ENCODE data around the gene SSBP3. TPM values are rescaled to one million over a fixed set of nuclear protein-coding genes. Genes with fewer than 3 reads are reported as not detected.

SSBP3 gene
- total RNA-seq, 1 donor from 2014 or later, result 27.1 TPM

- Histone ChIP-seq H3K9me3 (ENCODE audit: control insufficient read depth in 3 of 3, low read length in 3 of 3) (no peaks in the 10 kb centered on the region), H3K27me3 (ENCODE audit: control insufficient read depth in 3 of 3, insufficient read depth in 3 of 3, low read length in 3 of 3) (no peaks in the 10 kb centered on the region), H3K27ac (ENCODE audit: low read depth, low read length) (peak overlapping the region; percentile 49), H3K9ac (ENCODE audit: low read depth in 1 of 3, low read length in 3 of 3) (peak overlapping the region in 2 of 3 donors; percentile 2 to 66), H3K36me3 (ENCODE audit: control insufficient read depth in 3 of 3, insufficient read depth in 3 of 3, low read length in 3 of 3) (no peaks in the 10 kb centered on the region), H3K4me3 (ENCODE audit: low read length in 3 of 3) (no peak overlapping the region), H3K4me1 (ENCODE audit: control insufficient read depth in 3 of 3, insufficient read depth in 3 of 3, low read length in 3 of 3) (peaks cover 66 to 82% (median 81%) of the 10 kb centered on the region in 3 donors)
Observed at GRCh38 chr1:54289712-54290233, 116.4 kb downstream of the SSBP3 start.

- Histone ChIP-seq H3K27ac (ENCODE audit: low read depth, low read length) (peak overlapping the region; percentile 95), H3K9ac (ENCODE audit: low read depth in 1 of 3, low read length in 3 of 3) (peak overlapping the region; percentile 60 to 80 (median 74)), H3K36me3 (ENCODE audit: control insufficient read depth in 3 of 3, insufficient read depth in 3 of 3, low read length in 3 of 3) (no peaks in the 10 kb centered on the region), H3K9me3 (ENCODE audit: control insufficient read depth in 3 of 3, low read length in 3 of 3) (no peaks in the 10 kb centered on the region), H3K27me3 (ENCODE audit: control insufficient read depth in 3 of 3, insufficient read depth in 3 of 3, low read length in 3 of 3) (no peaks in the 10 kb centered on the region), H3K4me3 (ENCODE audit: low read length in 3 of 3) (peak overlapping the region; percentile 47 to 70 (median 58)), H3K4me1 (ENCODE audit: control insufficient read depth in 3 of 3, insufficient read depth in 3 of 3, low read length in 3 of 3) (peaks cover 68 to 79% (median 75%) of the 10 kb centered on the region in 3 donors)
Observed at GRCh38 chr1:54287801-54288211, 118.4 kb downstream of the SSBP3 start.

- peaks cover 68 to 79% (median 73%) of the 10 kb centered on the region in 3 donors for H3K4me1 ChIP-seq (ENCODE audit: control insufficient read depth in 3 of 3, insufficient read depth in 3 of 3, low read length in 3 of 3)
- peak overlapping the region; percentile 47 to 70 (median 58) for H3K4me3 ChIP-seq (ENCODE audit: low read length in 3 of 3)
- peak overlapping the region; percentile 95 for H3K27ac ChIP-seq (ENCODE audit: low read depth, low read length)
- H3K9me3 ChIP-seq (ENCODE audit: control insufficient read depth in 3 of 3, low read length in 3 of 3), result no peaks in the 10 kb centered on the region
- peak overlapping the region; percentile 60 to 80 (median 74) for H3K9ac ChIP-seq (ENCODE audit: low read depth in 1 of 3, low read length in 3 of 3)
- H3K27me3 ChIP-seq (ENCODE audit: control insufficient read depth in 3 of 3, insufficient read depth in 3 of 3, low read length in 3 of 3), result no peaks in the 10 kb centered on the region
- H3K36me3 ChIP-seq (ENCODE audit: control insufficient read depth in 3 of 3, insufficient read depth in 3 of 3, low read length in 3 of 3), result no peaks in the 10 kb centered on the region
Observed at GRCh38 chr1:54287176-54287650, 119.0 kb downstream of the SSBP3 start.

GRCh38 chr1:54285815-54286345 lies 120.3 kb downstream of the SSBP3 start:
- no peaks in the 10 kb centered on the region for H3K9me3 ChIP-seq (ENCODE audit: control insufficient read depth in 3 of 3, low read length in 3 of 3)
- H3K36me3 ChIP-seq (ENCODE audit: control insufficient read depth in 3 of 3, insufficient read depth in 3 of 3, low read length in 3 of 3), result peaks cover 0 to 2% (median under 1%) of the 10 kb centered on the region in 3 donors
- peaks cover 60 to 78% (median 72%) of the 10 kb centered on the region in 3 donors for H3K4me1 ChIP-seq (ENCODE audit: control insufficient read depth in 3 of 3, insufficient read depth in 3 of 3, low read length in 3 of 3)
- peak overlapping the region in 1 of 3 donors; percentile 80 for H3K9ac ChIP-seq (ENCODE audit: low read depth in 1 of 3, low read length in 3 of 3)
- H3K4me3 ChIP-seq (ENCODE audit: low read length in 3 of 3), result no peak overlapping the region
- H3K27ac ChIP-seq (ENCODE audit: low read depth, low read length), result peak overlapping the region; percentile 95
- no peaks in the 10 kb centered on the region for H3K27me3 ChIP-seq (ENCODE audit: control insufficient read depth in 3 of 3, insufficient read depth in 3 of 3, low read length in 3 of 3)

GRCh38 chr1:54284781-54285529 lies 121.2 kb downstream of the SSBP3 start:
- Histone ChIP-seq H3K27ac (ENCODE audit: low read depth, low read length) (no peak overlapping the region), H3K9ac (ENCODE audit: low read depth in 1 of 3, low read length in 3 of 3) (peak overlapping the region in 1 of 3 donors; percentile 16), H3K4me3 (ENCODE audit: low read length in 3 of 3) (no peak overlapping the region), H3K4me1 (ENCODE audit: control insufficient read depth in 3 of 3, insufficient read depth in 3 of 3, low read length in 3 of 3) (peaks cover 51 to 74% (median 66%) of the 10 kb centered on the region in 3 donors), H3K36me3 (ENCODE audit: control insufficient read depth in 3 of 3, insufficient read depth in 3 of 3, low read length in 3 of 3) (peaks cover 4 to 7% (median 7%) of the 10 kb centered on the region in 3 donors), H3K27me3 (ENCODE audit: control insufficient read depth in 3 of 3, insufficient read depth in 3 of 3, low read length in 3 of 3) (no peaks in the 10 kb centered on the region), H3K9me3 (ENCODE audit: control insufficient read depth in 3 of 3, low read length in 3 of 3) (no peaks in the 10 kb centered on the region)

- Histone ChIP-seq H3K9ac (ENCODE audit: low read depth in 1 of 3, low read length in 3 of 3) (peak overlapping the region in 1 of 3 donors; percentile 8), H3K27me3 (ENCODE audit: control insufficient read depth in 3 of 3, insufficient read depth in 3 of 3, low read length in 3 of 3) (no peaks in the 10 kb centered on the region), H3K4me3 (ENCODE audit: low read length in 3 of 3) (no peak overlapping the region), H3K27ac (ENCODE audit: low read depth, low read length) (no peak overlapping the region), H3K4me1 (ENCODE audit: control insufficient read depth in 3 of 3, insufficient read depth in 3 of 3, low read length in 3 of 3) (peaks cover 47 to 74% (median 68%) of the 10 kb centered on the region in 3 donors), H3K36me3 (ENCODE audit: control insufficient read depth in 3 of 3, insufficient read depth in 3 of 3, low read length in 3 of 3) (peaks cover 8 to 13% (median 9%) of the 10 kb centered on the region in 3 donors), H3K9me3 (ENCODE audit: control insufficient read depth in 3 of 3, low read length in 3 of 3) (no peaks in the 10 kb centered on the region)
Observed at GRCh38 chr1:54283635-54284385, 122.4 kb downstream of the SSBP3 start.

GRCh38 chr1:54282101-54282847 lies 123.9 kb downstream of the SSBP3 start:
- Histone ChIP-seq H3K9ac (ENCODE audit: low read depth in 1 of 3, low read length in 3 of 3) (no peak overlapping the region), H3K27ac (ENCODE audit: low read depth, low read length) (no peak overlapping the region), H3K4me3 (ENCODE audit: low read length in 3 of 3) (no peak overlapping the region), H3K9me3 (ENCODE audit: control insufficient read depth in 3 of 3, low read length in 3 of 3) (no peaks in the 10 kb centered on the region), H3K36me3 (ENCODE audit: control insufficient read depth in 3 of 3, insufficient read depth in 3 of 3, low read length in 3 of 3) (peaks cover 8 to 13% (median 9%) of the 10 kb centered on the region in 3 donors), H3K27me3 (ENCODE audit: control insufficient read depth in 3 of 3, insufficient read depth in 3 of 3, low read length in 3 of 3) (no peaks in the 10 kb centered on the region), H3K4me1 (ENCODE audit: control insufficient read depth in 3 of 3, insufficient read depth in 3 of 3, low read length in 3 of 3) (peaks cover 47 to 75% (median 70%) of the 10 kb centered on the region in 3 donors)

- Histone ChIP-seq H3K4me3 (ENCODE audit: low read length in 3 of 3) (no peak overlapping the region), H3K9ac (ENCODE audit: low read depth in 1 of 3, low read length in 3 of 3) (no peak overlapping the region), H3K4me1 (ENCODE audit: control insufficient read depth in 3 of 3, insufficient read depth in 3 of 3, low read length in 3 of 3) (peaks cover 47 to 73% (median 68%) of the 10 kb centered on the region in 3 donors), H3K27me3 (ENCODE audit: control insufficient read depth in 3 of 3, insufficient read depth in 3 of 3, low read length in 3 of 3) (no peaks in the 10 kb centered on the region), H3K9me3 (ENCODE audit: control insufficient read depth in 3 of 3, low read length in 3 of 3) (no peaks in the 10 kb centered on the region), H3K27ac (ENCODE audit: low read depth, low read length) (no peak overlapping the region), H3K36me3 (ENCODE audit: control insufficient read depth in 3 of 3, insufficient read depth in 3 of 3, low read length in 3 of 3) (peaks cover 8 to 13% (median 9%) of the 10 kb centered on the region in 3 donors)
Observed at GRCh38 chr1:54280651-54281050, 125.5 kb downstream of the SSBP3 start.

- Histone ChIP-seq H3K27me3 (ENCODE audit: control insufficient read depth in 3 of 3, insufficient read depth in 3 of 3, low read length in 3 of 3) (no peaks in the 10 kb centered on the region), H3K9ac (ENCODE audit: low read depth in 1 of 3, low read length in 3 of 3) (no peak overlapping the region), H3K9me3 (ENCODE audit: control insufficient read depth in 3 of 3, low read length in 3 of 3) (no peaks in the 10 kb centered on the region), H3K27ac (ENCODE audit: low read depth, low read length) (peak overlapping the region; percentile 37), H3K4me3 (ENCODE audit: low read length in 3 of 3) (no peak overlapping the region), H3K36me3 (ENCODE audit: control insufficient read depth in 3 of 3, insufficient read depth in 3 of 3, low read length in 3 of 3) (peaks cover 8 to 13% (median 9%) of the 10 kb centered on the region in 3 donors), H3K4me1 (ENCODE audit: control insufficient read depth in 3 of 3, insufficient read depth in 3 of 3, low read length in 3 of 3) (peaks cover 59 to 83% (median 76%) of the 10 kb centered on the region in 3 donors)
Observed at GRCh38 chr1:54279457-54279856, 126.7 kb downstream of the SSBP3 start.

All from skeletal muscle tissue (tissue), 4 donors.